IMR-90 (cell line): ENCODE data around the gene SPATA25. TPM values are rescaled to one million over a fixed set of nuclear protein-coding genes. Genes with fewer than 3 reads are reported as not detected.

Source experiments
- ATAC-seq: fragments of 200-7000 bp; cut with Tn5 transposase; 2 replicates; pipeline ENCODE4 v1.9.1; 2020; ENCODE audit warnings: low read depth, mild to moderate bottlenecking, moderate library complexity
- BruUV-seq: library from RNA; stranded (reverse); fragments of 400-500 nt; replicated peaks from 2 replicates; lab custom pipeline; 2021; lab: Mats Ljungman, UMichigan
- CTCF ChIA-PET: fragments of 300-600 bp; formaldehyde crosslinking; extraction: SDS; loops from one replicate; lab custom pipeline; 2021; ENCODE audit warnings: antibody characterized with exemption; lab: Yijun Ruan, JAX
- POLR2A ChIA-PET: fragments of 300-600 bp; sonication (Branson Sonifier 250); formaldehyde crosslinking; loops from one replicate; lab custom pipeline; 2022; ENCODE audit warnings: antibody characterized with exemption; ENCODE audit not compliant: unreplicated experiment; lab: Charles Lee
- DNase-seq: peaks from one replicate; pipeline ENCODE4 v3.0.0; 2013
- H2AFZ ChIP-seq: replicated peaks from 2 replicates; pipeline ENCODE3; 2013; ENCODE audit warnings: low read length, mild to moderate bottlenecking; ENCODE audit not compliant: poor library complexity
- H2AK5ac ChIP-seq: 2 replicates; pipeline ENCODE4 v1.6.1; 2013; ENCODE audit warnings: low read depth, low read length, inconsistent platforms
- H2AK9ac ChIP-seq: replicated peaks from 2 replicates; pipeline ENCODE3; 2013; ENCODE audit warnings: mild to moderate bottlenecking, low read depth, low read length, moderate library complexity; ENCODE audit not compliant: poor library complexity
- H2BK120ac ChIP-seq: 2 replicates; pipeline ENCODE4 v1.6.1; 2013; ENCODE audit warnings: low read depth, low read length, inconsistent platforms
- H2BK15ac ChIP-seq: 3 replicates; pipeline ENCODE4 v1.6.1; 2013; ENCODE audit warnings: low read depth, low read length, inconsistent platforms
- H2BK20ac ChIP-seq: 2 replicates; pipeline ENCODE4 v1.6.1; 2013; ENCODE audit warnings: low read depth, mild to moderate bottlenecking, inconsistent platforms, low read length, moderate library complexity
- H2BK5ac ChIP-seq: 2 replicates; pipeline ENCODE4 v1.6.1; 2013; ENCODE audit warnings: mild to moderate bottlenecking, low read depth, low read length, inconsistent platforms; ENCODE audit not compliant: poor library complexity, severe bottlenecking
- H3K14ac ChIP-seq: replicated peaks from 2 replicates; pipeline ENCODE4 v1.6.1; 2013; ENCODE audit warnings: low read depth, low read length, inconsistent platforms
- H3K18ac ChIP-seq: 2 replicates; pipeline ENCODE4 v1.6.1; 2013; ENCODE audit warnings: low read depth, low read length, control low read depth
- H3K23ac ChIP-seq: 2 replicates; pipeline ENCODE4 v1.6.1; 2013; ENCODE audit warnings: low read depth, low read length, inconsistent platforms
- H3K27ac ChIP-seq: 2 replicates; pipeline ENCODE4 v1.5.1; 2013; ENCODE audit warnings: mild to moderate bottlenecking, control low read depth, low read length; ENCODE audit not compliant: insufficient read depth
- H3K27me3 ChIP-seq: 2 replicates; pipeline ENCODE4 v1.6.1; 2013; ENCODE audit warnings: low read length; ENCODE audit not compliant: control insufficient read depth, insufficient read depth
- H3K36me3 ChIP-seq: 2 replicates; pipeline ENCODE4 v1.6.1; 2013; ENCODE audit warnings: low read length, mixed read lengths; ENCODE audit not compliant: control insufficient read depth, insufficient read depth
- H3K4ac ChIP-seq: 2 replicates; pipeline ENCODE4 v1.6.1; 2013; ENCODE audit warnings: low read depth, low read length, inconsistent platforms
- H3K4me1 ChIP-seq: 2 replicates; pipeline ENCODE4 v1.6.1; 2013; ENCODE audit warnings: low read length, mixed read lengths; ENCODE audit not compliant: control insufficient read depth, insufficient read depth
- H3K4me2 ChIP-seq: 2 replicates; pipeline ENCODE4 v1.6.1; 2013; ENCODE audit warnings: low read depth, mild to moderate bottlenecking, control low read depth, low read length, moderate library complexity
- H3K4me3 ChIP-seq: 2 replicates; pipeline ENCODE4 v1.5.1; 2013; ENCODE audit warnings: low read depth, mild to moderate bottlenecking, control low read depth, low read length, moderate library complexity; ENCODE audit not compliant: insufficient read depth
- H3K56ac ChIP-seq: 2 replicates; pipeline ENCODE4 v1.6.1; 2013; ENCODE audit warnings: low read length, inconsistent platforms; ENCODE audit not compliant: insufficient read depth; ENCODE audit errors: extremely low read depth
- H3K79me1 ChIP-seq, 2 experiments: 2 replicates each; pipeline ENCODE4 v1.6.1; 2013; ENCODE audit warnings: low read length in 2 of 2, inconsistent platforms in 1 of 2, low read depth in 1 of 2
- H3K9ac ChIP-seq: 2 replicates; pipeline ENCODE4 v1.6.1; 2013; ENCODE audit warnings: low read depth, low read length, control low read depth
- H3K9me1 ChIP-seq: 2 replicates; pipeline ENCODE4 v1.6.1; 2013; ENCODE audit warnings: low read length, inconsistent platforms; ENCODE audit not compliant: insufficient read depth
- H3K9me3 ChIP-seq: 2 replicates; pipeline ENCODE4 v1.6.1; 2013; ENCODE audit warnings: low read length; ENCODE audit not compliant: control insufficient read depth, insufficient read depth
- H4K20me1 ChIP-seq: 2 replicates; pipeline ENCODE4 v1.6.1; 2013; ENCODE audit warnings: low read length, inconsistent platforms; ENCODE audit not compliant: insufficient read depth
- H4K5ac ChIP-seq: 2 replicates; pipeline ENCODE4 v1.6.1; 2013; ENCODE audit warnings: mild to moderate bottlenecking, low read depth, low read length, control low read depth
- H4K8ac ChIP-seq, 2 experiments: 2 replicates each; pipeline ENCODE4 v1.6.1; 2013; ENCODE audit warnings: low read depth in 2 of 2, low read length in 2 of 2, control low read depth in 1 of 2, inconsistent platforms in 1 of 2
- H4K91ac ChIP-seq: 2 replicates; pipeline ENCODE4 v1.6.1; 2013; ENCODE audit warnings: low read depth, low read length, inconsistent platforms; ENCODE audit not compliant: insufficient read depth
- CHD1 ChIP-seq: IDR thresholded peaks from 2 replicates; pipeline ENCODE4 v1.6.1; 2012; ENCODE audit warnings: low read depth, low read length, improper control_type of control experiment
- ELK1 ChIP-seq: fragments of 150-350 bp; IDR thresholded peaks from 2 replicates; pipeline ENCODE4 v1.6.1; 2016; ENCODE audit warnings: low read depth, mild to moderate bottlenecking, low read length, moderate library complexity, borderline replicate concordance
- MAFK ChIP-seq: IDR thresholded peaks from 2 replicates; pipeline ENCODE4 v1.6.1; 2012; ENCODE audit warnings: low read depth, low read length, improper control_type of control experiment
- POLR2A ChIP-seq: IDR thresholded peaks from 2 replicates; pipeline ENCODE4 v1.6.1; 2012; ENCODE audit warnings: mild to moderate bottlenecking, low read depth, low read length
- WGBS, 2 experiments: methylation state at CpG; one replicate each; pipeline versions ENCODE4 v1.1.5 to v1.1.7; 2013; ENCODE audit warnings: missing lambda C conversion rate in 2 of 2; ENCODE audit not compliant: insufficient read length in 1 of 2; ENCODE audit errors: extremely low coverage in 2 of 2; 5-methylcytosine and 5-hydroxymethylcytosine counted together
- dilution Hi-C: fragments of 300-500 bp; cut with HindIII; formaldehyde crosslinking; loops from one replicate; pipeline ENCODE4 v1.14.3; 2018; ENCODE audit warnings: low sequenced_read_pairs; ENCODE audit not compliant: unreplicated experiment
- in situ Hi-C: fragments of 300-500 bp; cut with MboI; formaldehyde crosslinking; loops from 3 replicates; pipeline ENCODE4 v1.14.3; 2019; ENCODE audit warnings: low sequenced_read_pairs, inconsistent platforms, mixed read lengths
- intact Hi-C: fragments of 100-400 bp; cut with micrococcal nuclease; formaldehyde crosslinking; loops from 2 replicates; pipeline ENCODE4 v1.10.0; 2022
- polyA plus RNA-seq, 3 experiments: library from polyadenylated mRNA; depleted of rRNA; stranded (reverse); fragments of >200 nt; gene quantifications; 2 replicates each; pipeline ENCODE4 v1.2.3, GENCODE V29; 2012; ENCODE audit warnings: low replicate concordance in 1 of 3
- total RNA-seq: library from RNA; depleted of rRNA; stranded (reverse); fragments of >200 nt; gene quantifications from 2 replicates; pipeline ENCODE4 v1.2.3, GENCODE V29; 2012
- TF ChIP-seq, protein P1 (sequence below): fragments of 150-350 bp; IDR thresholded peaks from 2 replicates; pipeline ENCODE4 v1.6.1; 2017; ENCODE audit warnings: mild to moderate bottlenecking, antibody characterized with exemption, low read length, low read depth

SPATA25 gene
- total and polyA plus RNA-seq, 2 of the 4 experiments (the other 2 are of a cell fraction): 0.18 to 0.36 TPM

GRCh38 chr20:45927071-45927878 lies 39.9 kb upstream of the SPATA25 start:
- Histone ChIP-seq H3K27me3 (no peaks in the 10 kb centered on the region), H4K8ac (no peak overlapping the region), H2AFZ (no peak overlapping the region), H4K5ac (no peak overlapping the region), H3K18ac (no peak overlapping the region), H3K14ac (no peak overlapping the region), H3K79me1 (peaks cover 9 to 22% of the 10 kb centered on the region in 2 experiments), H3K56ac (no peak overlapping the region), H3K9ac (no peak overlapping the region), H2AK9ac (no peak overlapping the region), H3K9me3 (no peaks in the 10 kb centered on the region), H3K36me3 (no peaks in the 10 kb centered on the region), H2AK5ac (0 out of 2 replicates have a peak overlapping the region, but pooled peaks have one; percentile 29), H2BK20ac (no peak overlapping the region), H3K4me3 (no peak overlapping the region), H3K9me1 (no peaks in the 10 kb centered on the region; the same call in 1 of the 2 replicates), H3K4me1 (peaks cover 6% of the 10 kb centered on the region; the same call in 1 of the 2 replicates), H4K20me1 (peaks cover 4% of the 10 kb centered on the region), H4K91ac (no peak overlapping the region), H3K4ac (no peak overlapping the region), H3K27ac (no peak overlapping the region), H2BK120ac (no peak overlapping the region), H2BK15ac (no peak overlapping the region), H3K23ac (no peak overlapping the region), H3K4me2 (no peak overlapping the region), H2BK5ac (no peak overlapping the region)
- intact Hi-C loops (no loop called here), dilution Hi-C loops (no loop called here), in situ Hi-C loops (no loop called here)
- BruUV-seq: no TSS peak
- CTCF ChIA-PET: interaction anchor here (1.0 kb wide), 1 partner anchor 10 kb away, joined by 4 read pairs; no protein-coding TSS in a partner anchor
- 91% methylated on average over 10 of the region's 14 CpGs; no CpG with 5 or more reads in 1 of the 2 experiments for WGBS, 2 experiments
- DNase-seq (no peak), ATAC-seq (no peak)
- POLR2A ChIA-PET: no interaction called here
- TF ChIP-seq CHD1: no peak
- TF ChIP-seq, protein P1, sequence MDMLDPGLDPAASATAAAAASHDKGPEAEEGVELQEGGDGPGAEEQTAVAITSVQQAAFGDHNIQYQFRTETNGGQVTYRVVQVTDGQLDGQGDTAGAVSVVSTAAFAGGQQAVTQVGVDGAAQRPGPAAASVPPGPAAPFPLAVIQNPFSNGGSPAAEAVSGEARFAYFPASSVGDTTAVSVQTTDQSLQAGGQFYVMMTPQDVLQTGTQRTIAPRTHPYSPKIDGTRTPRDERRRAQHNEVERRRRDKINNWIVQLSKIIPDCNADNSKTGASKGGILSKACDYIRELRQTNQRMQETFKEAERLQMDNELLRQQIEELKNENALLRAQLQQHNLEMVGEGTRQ: no peak
- no peak for TF ChIP-seq ELK1
- TF ChIP-seq POLR2A: no peak
- no peak for TF ChIP-seq MAFK
